ENCODE results near the gene CLDND2.

The CLDND2 gene

DNA sequence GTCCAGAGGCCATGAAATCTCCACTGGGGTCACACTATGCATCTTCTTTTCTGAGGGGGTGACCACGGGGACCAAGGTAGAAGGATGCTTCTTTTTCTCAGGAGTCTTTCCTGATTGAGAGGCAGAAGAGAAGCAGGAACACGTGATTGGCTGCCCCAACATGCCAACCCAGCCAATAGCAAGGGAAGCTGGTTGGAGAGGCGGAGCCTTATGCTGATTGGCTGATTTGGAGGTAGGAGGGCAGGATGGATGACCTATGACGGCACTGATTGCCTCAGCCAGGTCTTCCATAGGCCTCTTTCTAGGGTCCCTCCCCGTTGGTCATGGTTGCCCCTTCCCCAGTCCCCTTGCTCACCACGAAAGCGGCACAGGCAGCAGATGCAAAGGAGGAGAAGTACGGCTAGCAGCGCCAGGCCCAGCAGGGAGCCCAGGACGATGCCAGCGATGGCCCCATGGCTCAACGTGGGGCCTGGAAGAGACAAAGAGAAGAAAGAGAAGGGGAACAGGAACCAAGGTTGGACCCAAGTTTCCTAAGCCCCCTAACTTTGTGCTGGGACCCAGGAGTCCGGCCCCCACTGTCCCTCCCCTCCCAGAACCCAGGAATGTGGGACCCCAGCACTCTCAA, 34.9 kb downstream of the CLDND2 start:
- no peak for DNase-seq

DNA sequence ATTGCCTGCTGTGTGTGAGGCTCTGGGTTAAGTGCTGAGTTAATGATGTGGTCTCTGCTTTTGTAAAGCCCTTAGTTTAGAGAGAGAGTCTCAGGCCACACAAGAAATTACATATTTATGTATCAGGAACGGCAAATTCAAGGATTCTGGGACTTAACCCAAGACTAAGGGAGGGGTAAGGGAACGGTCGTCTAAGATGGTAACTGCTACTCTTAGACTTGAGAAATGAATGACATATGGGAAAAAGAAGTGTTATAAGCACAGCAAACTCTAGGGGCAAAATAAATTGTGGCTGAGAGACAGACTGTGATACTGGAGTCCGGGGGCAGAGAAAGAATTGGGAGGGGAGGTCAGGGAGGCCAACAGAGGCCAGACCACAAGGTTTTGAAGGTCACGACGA, 37.1 kb downstream of the CLDND2 start:
- no peak for DNase-seq

DNA sequence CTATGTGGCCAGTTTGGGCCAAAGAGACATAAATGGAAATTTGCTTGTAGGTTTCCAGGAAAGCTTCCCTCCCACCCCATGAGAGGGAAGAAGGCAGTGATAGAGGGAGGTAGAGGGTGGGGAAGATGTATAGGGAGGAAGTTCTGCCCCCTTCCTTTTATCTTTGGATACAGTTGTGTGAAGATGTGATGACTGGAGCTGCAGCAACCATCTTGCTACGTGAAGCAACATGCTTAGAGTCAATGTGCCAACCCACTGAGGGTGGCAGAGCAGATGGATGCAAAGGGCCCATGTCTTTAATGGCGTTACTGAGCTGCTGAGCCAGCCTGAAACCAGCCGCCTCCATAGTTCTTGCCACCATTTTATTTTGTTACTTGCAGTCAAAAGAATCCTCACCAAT, 37.6 kb downstream of the CLDND2 start:
- DNase-seq = no peak

DNA sequence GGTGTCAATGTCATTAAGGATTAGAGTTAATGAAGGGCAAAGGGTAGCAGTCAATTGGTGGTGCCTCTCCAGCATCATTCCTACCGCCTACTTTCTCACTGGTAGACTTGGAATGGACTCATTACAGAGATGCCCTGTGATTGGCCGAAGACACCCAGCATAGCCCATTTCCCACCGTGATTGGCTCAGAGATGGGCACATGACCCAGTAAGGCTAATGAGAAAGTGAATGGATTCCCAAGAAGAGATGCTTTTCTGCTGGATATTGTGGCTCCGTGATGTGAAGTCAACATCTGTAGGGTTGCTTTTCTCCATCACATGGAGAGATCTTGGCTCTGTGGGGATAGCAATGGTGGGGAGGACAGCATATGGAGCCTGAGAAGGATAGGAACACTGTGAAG, 38.4 kb downstream of the CLDND2 start:
- DNase-seq = no peak

DNA sequence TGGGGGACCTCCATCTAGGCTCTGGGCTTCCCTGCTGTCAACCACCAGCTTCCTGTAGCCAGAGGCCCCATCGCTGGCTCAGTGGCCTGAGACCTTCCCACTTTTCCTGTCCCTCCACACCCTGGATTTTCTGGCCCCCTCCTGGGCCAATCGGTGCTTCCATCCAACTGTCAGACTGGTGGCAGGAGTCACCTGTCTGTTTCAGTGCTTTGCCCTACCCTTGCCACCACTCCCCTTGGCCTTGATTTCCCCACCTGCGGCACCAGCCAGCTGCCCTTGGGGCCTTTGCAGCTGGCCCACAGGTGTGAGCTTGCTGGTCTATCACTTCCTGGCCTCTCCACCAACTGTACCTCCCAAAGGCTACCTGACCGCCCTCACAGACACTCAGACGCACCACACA, 39.4 kb downstream of the CLDND2 start:
- no peak for DNase-seq

DNA sequence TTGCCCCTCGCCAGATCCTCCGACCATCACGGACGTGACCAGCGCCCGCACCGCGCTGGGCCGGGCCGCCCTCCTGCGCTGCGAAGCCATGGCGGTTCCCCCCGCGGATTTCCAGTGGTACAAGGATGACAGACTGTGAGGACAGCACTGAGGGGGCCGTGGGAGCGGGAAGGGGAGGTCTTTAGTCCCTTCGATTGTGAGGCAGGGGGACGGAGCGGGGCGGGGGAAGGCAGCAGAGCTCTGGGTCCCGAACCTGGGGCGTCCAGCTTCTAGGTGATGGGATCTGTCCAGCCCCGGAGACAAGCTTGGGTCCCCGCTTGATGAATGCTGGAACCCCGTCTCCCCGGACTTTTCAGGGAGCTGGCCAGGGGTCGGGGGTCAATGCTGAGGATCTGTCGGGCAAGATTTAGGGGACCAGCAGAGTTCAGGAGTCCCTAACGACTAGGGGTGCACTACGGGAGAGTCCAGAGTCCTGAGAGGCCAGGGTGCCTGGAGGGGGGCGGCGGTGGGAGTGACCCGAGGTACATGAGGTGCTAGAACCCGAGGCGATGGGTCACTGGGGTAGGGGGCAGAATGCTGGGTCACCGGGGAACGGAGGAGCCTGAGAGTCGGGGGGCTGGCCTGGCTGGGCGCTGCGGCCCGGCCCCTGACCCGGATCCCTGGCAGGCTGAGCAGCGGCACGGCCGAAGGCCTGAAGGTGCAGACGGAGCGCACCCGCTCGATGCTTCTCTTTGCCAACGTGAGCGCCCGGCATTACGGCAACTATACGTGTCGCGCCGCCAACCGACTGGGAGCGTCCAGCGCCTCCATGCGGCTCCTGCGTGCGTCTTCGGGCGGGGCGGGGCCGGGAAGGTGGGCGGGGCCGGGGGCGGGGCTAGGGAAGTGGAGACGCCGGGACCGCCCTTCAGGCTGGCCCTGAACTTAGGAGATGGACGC, 41.5 kb downstream of the CLDND2 start:
- DNase-seq = peak in 1 of 56 donors; percentile 30

- DNase-seq = no peak
Observed at GRCh38 chr19:51326216-51327065, 42.4 kb downstream of the CLDND2 start.

DNA sequence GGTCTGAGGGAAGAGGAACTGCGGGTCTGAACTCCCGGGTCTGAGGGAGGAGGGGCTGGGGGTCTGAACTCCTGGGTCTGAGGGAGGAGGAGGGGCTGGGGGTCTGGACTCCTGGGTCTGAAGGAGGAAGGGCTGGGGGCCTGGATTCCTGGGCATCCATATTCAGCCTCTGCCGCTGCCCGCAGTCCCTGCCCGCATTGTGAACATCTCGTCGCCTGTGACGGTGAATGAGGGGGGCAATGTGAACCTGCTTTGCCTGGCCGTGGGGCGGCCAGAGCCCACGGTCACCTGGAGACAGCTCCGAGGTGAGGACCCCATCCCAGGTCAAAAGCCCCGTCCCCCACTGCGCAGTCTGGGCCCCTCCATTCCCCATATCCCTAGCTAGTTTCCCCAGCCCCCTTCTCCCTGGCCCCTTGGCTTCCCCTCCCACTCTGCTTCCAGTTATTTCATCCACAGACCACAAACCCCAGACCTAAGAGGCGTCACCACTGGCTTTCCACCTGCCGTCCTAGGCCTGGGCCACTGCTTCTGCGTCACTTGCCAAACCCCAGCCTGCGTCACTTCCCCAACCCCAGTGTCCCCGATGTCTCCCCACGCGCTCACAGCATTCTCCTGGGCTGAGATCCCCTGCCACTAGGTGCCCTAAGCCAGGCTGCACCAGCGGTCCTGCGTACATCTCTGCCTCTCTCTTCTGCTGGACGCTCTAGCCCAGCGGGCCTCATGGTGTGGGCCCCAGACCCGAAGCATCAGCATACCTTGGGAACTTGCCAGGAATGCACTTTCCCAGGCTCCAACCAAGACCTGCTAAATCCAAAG, 43.4 kb downstream of the CLDND2 start:
- no peak for DNase-seq

- no peak for DNase-seq
Observed at GRCh38 chr19:51324167-51324481, 44.7 kb downstream of the CLDND2 start.

DNA sequence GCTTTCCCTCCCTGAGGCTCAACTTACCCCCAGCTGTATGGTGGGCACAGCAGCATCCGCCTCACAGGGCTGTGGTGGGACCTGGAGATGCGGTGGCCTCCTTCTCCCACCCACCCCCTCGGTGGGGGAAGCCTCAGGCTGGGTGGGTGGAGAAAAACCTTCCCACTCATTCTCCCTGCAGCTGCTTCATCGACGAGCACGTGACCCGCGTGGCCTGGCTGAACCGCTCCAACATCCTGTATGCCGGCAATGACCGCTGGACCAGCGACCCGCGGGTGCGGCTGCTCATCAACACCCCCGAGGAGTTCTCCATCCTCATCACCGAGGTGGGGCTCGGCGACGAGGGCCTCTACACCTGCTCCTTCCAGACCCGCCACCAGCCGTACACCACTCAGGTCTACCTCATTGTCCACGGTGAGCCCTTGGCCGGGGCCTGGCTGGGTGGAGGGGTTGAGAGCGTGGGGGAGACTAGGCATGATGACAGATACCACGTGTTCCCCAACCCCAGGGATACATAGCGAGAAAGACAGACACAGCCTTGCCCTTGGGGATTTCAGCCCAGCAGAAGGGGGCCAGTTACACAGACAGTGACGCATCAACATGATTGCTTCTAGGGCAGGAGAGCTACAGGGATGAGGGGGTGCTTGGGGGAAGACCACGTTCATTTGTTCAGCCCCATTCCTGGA, 45.2 kb downstream of the CLDND2 start:
- DNase-seq = no peak

DNA sequence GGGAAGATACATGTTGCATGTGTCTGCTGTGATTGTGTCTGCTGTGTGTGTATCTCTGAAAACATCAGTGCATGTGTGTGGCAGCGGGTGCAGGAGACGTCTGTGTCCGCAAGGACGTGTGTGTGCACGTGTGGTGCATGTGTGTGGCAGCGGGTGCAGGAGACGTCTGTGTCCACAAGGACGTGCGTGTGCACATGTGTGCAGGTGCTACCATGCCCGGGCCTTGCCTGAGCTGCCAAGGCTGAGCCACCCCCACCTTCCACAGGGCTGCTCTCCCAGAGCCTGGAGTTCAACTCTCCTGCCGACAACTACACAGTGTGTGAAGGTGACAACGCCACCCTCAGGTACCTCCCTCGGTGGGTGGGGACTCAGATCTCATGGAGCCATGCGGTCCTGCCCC, 47.0 kb downstream of the CLDND2 start:
- DNase-seq = no peak

DNA sequence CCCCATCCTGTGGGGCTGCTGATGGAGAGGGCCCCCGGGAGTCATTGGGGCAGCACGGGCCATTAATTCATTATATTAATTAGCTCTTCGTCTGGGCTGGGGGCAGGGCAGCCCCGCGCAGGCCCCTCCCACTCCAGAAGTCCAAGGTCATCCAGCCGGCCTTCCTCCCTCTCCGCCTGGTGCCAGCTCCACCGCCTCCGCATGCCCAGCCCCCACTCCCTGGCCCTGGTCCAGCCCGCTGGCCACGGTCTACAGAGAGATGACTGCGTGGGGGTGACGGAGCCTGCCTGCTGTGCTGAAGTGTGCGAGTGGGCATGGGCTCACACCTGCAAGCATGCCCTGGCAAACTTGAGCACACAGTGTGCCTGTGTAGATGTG, 48.5 kb downstream of the CLDND2 start:
- DNase-seq = peak in 7 of 56 donors; percentile 9 to 53 (median 21)

GRCh38 chr19:51319649-51320279, 49.0 kb downstream of the CLDND2 start:
- no peak for DNase-seq

DNA sequence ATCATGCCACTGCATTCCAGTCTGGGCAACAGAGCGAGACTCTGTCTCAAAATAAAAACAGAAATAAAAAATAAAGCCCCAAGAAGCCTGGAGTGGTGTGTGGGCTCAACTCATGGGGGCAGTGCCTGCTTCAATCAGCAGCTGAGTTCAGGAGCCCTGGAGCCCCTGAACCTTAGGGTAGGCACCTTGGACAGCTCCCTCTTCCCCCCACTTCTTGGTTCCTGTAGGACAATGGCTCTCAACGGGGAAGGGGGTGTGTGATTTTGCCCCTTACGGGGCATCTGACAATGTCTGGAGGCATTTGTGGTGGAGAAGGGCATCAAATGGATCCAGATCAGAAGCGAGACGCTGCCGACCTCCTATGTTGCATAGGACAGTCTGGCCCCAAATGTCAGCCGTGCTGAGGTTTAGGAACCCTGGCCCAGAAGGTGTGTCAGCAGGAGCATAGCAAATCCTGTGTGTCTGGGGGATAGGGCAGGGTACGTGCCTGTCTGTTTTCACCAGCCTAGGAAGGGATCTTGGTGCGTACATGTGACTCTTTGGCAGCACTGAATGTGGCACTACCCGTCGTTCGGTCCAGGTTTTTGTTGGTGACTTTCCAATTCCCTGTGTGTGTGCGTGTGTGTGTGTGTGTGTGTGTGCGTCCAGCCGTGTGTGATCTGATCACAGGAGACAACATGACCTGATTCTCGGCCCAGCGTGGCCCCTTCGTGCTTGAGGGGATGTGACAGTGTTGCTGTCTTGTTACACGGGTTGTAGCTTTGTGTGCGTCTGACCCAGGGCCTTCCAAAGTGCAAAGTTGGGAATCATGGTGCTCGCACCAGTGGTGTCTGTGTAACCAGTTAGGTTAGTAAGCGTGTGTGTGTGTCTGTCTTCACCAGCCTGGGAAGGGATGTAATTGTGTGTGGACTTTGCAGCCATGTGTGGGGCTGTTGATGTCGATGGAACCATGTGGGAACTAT, 49.8 kb downstream of the CLDND2 start:
- DNase-seq = no peak

DNA sequence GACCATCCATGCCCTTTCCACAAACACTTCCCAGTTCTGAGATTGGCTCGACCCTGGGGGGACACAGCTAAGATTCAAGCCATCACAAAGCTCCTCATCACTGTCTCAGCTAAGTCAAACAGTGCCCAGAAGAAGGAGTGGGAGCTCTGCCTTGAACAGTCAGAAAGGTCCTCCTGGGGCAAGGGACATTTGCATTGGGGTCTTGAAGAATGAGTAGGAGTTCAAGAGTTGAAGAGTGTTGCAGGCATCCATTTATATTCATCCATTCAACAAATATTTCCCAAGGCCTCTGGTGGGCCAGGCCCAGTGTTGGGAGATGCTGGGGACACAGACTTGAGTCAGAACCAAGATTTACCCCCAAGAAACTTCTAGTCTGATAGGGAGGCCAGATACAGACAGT, 50.8 kb downstream of the CLDND2 start:
- no peak for DNase-seq

DNA sequence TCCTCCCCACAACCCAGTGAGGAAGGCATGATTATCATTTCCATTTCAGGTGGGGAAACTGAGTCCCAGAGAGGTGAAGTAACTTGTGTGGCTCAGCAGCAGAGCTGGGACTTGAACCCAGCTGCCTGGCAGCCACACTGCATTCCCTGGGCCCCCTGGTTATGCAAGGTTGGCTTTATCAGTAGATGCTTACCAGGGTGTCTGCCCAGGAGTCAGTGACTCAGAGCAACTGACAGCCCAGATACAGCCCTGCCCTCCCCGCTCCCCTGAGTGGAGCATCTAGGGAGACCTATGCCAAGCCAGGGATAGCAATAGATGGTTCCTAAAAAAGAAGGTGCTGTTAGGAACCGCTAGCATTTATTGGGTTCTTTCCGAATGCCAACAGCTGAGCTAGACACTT, 51.4 kb downstream of the CLDND2 start:
- DNase-seq = no peak

Data from nucleus accumbens (tissue), 56 donors.